Upper lobe of right lung (tissue), 1 donor: ENCODE results near the gene MCUR1. TPM values are rescaled to one million over a fixed set of nuclear protein-coding genes. Genes with fewer than 3 reads are reported as not detected.
"Not testable (repeated sequence)": the region's sequence is repeated elsewhere in the genome, so short reads cannot be mapped to it uniquely, and the experiment has no call there.

Source experiments
- ATAC-seq: fragments of 200-7000 bp; cut with Tn5 transposase; one replicate; pipeline ENCODE4 v1.9.1; 2020; ENCODE audit warnings: mild to moderate bottlenecking, moderate library complexity
- DNase-seq: peaks from one replicate; pipeline ENCODE4 v3.0.0-alpha.2; 2020
- H3K27ac ChIP-seq: fragments of 200-600 bp; one replicate; pipeline ENCODE4 v1.8.0; 2022
- H3K27me3 ChIP-seq: fragments of 200-600 bp; one replicate; pipeline ENCODE4 v1.8.0; 2022; ENCODE audit warnings: mild to moderate bottlenecking
- H3K36me3 ChIP-seq: fragments of 200-600 bp; one replicate; pipeline ENCODE4 v1.8.0; 2022
- H3K4me1 ChIP-seq: fragments of 200-600 bp; one replicate; pipeline ENCODE4 v1.8.0; 2022
- H3K4me3 ChIP-seq: fragments of 200-600 bp; one replicate; pipeline ENCODE4 v1.8.0; 2022; ENCODE audit warnings: mild to moderate bottlenecking
- H3K9me3 ChIP-seq: fragments of 200-600 bp; one replicate; pipeline ENCODE4 v1.8.0; 2022
- CTCF ChIP-seq: fragments of 200-600 bp; IDR thresholded peaks from one replicate; pipeline ENCODE4 v1.8.0; 2022; ENCODE audit warnings: antibody characterized with exemption
- intact Hi-C: fragments of 100-400 bp; cut with DNase I; formaldehyde crosslinking; loops from one replicate; pipeline ENCODE4 v1.11.0; 2022
- total RNA-seq: library from RNA; stranded (reverse); fragmentation: NEBNext Ultra II Directional; extraction: Animal tissue kit (Norgen Biotek cat#: 25700); gene quantifications from one replicate; pipeline ENCODE4 v1.2.1, GENCODE V29; 2021
- donor health status: DM: no; HTN: yes; CAD: no; lungs with severe emphysema.

Gene MCUR1
- total RNA-seq, 1 donor from 2014 or later, result 35.0 TPM

- no peak overlapping the region for H3K27ac ChIP-seq
- H3K4me3 ChIP-seq, result no peak overlapping the region
- intact Hi-C loops, result no loop called here
- TF ChIP-seq CTCF, result no peak
- DNase-seq (no peak), ATAC-seq (no peak)
- H3K9me3 ChIP-seq, result no peaks in the 10 kb centered on the region
- peaks cover 37% of the 10 kb centered on the region for H3K36me3 ChIP-seq
- no peaks in the 10 kb centered on the region for H3K27me3 ChIP-seq
- H3K4me1 ChIP-seq, result no peaks in the 10 kb centered on the region
Measured at GRCh38 chr6:13788820-13789219, 25.5 kb downstream of the MCUR1 start.

- ATAC-seq (no peak), DNase-seq (no peak)
- Histone ChIP-seq H3K9me3 (no peaks in the 10 kb centered on the region), H3K4me3 (peak overlapping the region; percentile 6), H3K27ac (no peak overlapping the region), H3K27me3 (no peaks in the 10 kb centered on the region), H3K4me1 (no peaks in the 10 kb centered on the region), H3K36me3 (peaks cover 29% of the 10 kb centered on the region)
- intact Hi-C loops, result no loop called here
- TF ChIP-seq CTCF, result no peak
Measured at GRCh38 chr6:13787137-13787536, 27.2 kb downstream of the MCUR1 start.

GRCh38 chr6:13780162-13780561, 34.2 kb downstream of the MCUR1 start:
- DNase-seq, H3K4me1 ChIP-seq, H3K27ac ChIP-seq, H3K27me3 ChIP-seq, intact Hi-C loops, ATAC-seq, H3K4me3 ChIP-seq, H3K36me3 ChIP-seq, H3K9me3 ChIP-seq: not testable (repeated sequence)

- Histone ChIP-seq H3K36me3 (no peaks in the 10 kb centered on the region), H3K27me3 (no peaks in the 10 kb centered on the region), H3K4me1 (no peaks in the 10 kb centered on the region), H3K9me3 (no peaks in the 10 kb centered on the region), H3K4me3 (no peak overlapping the region), H3K27ac (no peak overlapping the region)
- intact Hi-C loops, result no loop called here
- no peak for ATAC-seq
- TF ChIP-seq CTCF, result no peak
- no peak for DNase-seq
Measured at GRCh38 chr6:13778028-13778427, 36.3 kb downstream of the MCUR1 start.

GRCh38 chr6:13776602-13777001, 37.8 kb downstream of the MCUR1 start:
- DNase-seq (no peak), ATAC-seq (no peak)
- H3K4me1 ChIP-seq, result no peaks in the 10 kb centered on the region
- no peak for TF ChIP-seq CTCF
- H3K27me3 ChIP-seq, result no peaks in the 10 kb centered on the region
- no peak overlapping the region for H3K4me3 ChIP-seq
- intact Hi-C loops, result no loop called here
- H3K9me3 ChIP-seq, result no peaks in the 10 kb centered on the region
- H3K27ac ChIP-seq, result no peak overlapping the region
- H3K36me3 ChIP-seq, result no peaks in the 10 kb centered on the region

GRCh38 chr6:13775466-13775865, 38.9 kb downstream of the MCUR1 start:
- H3K4me3 ChIP-seq, H3K9me3 ChIP-seq, intact Hi-C loops, ATAC-seq, DNase-seq, H3K4me1 ChIP-seq, H3K36me3 ChIP-seq, H3K27me3 ChIP-seq, H3K27ac ChIP-seq: not testable (repeated sequence)

GRCh38 chr6:13772358-13773030, 41.9 kb downstream of the MCUR1 start:
- not testable (repeated sequence) for DNase-seq, H3K36me3 ChIP-seq

More at GRCh38 chr6:13772358-13773030, 41.9 kb downstream of the MCUR1 start:
- H3K4me1 ChIP-seq, intact Hi-C loops, H3K27ac ChIP-seq, H3K27me3 ChIP-seq, ATAC-seq, H3K9me3 ChIP-seq, H3K4me3 ChIP-seq: not testable (repeated sequence)
